A549 (cell line): Measurements from ENCODE around the gene STK17A.

ENCODE experiments used
- BHLHE40 ChIP-seq: IDR thresholded peaks from 2 replicates; pipeline ENCODE4 v1.6.1; 2012; ENCODE audit warnings: low read depth, low read length, inconsistent platforms
- CEBPB ChIP-seq, 2 experiments: fragments of >200 bp in 1 of 2; sonication (Bioruptor Twin) in 1 of 2; formaldehyde crosslinking in 1 of 2; IDR thresholded peaks; 2 replicates each; pipeline ENCODE4 v1.6.1; 2012 to 2016
- NFE2L2 ChIP-seq: fragments of 150-350 bp; conservative IDR thresholded peaks from 2 replicates; pipeline ENCODE4 v1.6.1; 2014; ENCODE audit warnings: low read length
- POLR2A ChIP-seq: IDR thresholded peaks from 2 replicates; pipeline ENCODE4 v1.6.1; 2012; ENCODE audit warnings: mild to moderate bottlenecking, low read length
- RAD21 ChIP-seq, 2 experiments: fragments of >200 bp in 1 of 2; sonication (Bioruptor Twin) in 1 of 2; formaldehyde crosslinking in 1 of 2; IDR thresholded peaks in 1 of 2; conservative IDR thresholded peaks in 1 of 2; 2 replicates in 1 of 2; 3 replicates in 1 of 2; pipeline ENCODE4 v1.6.1; 2012 to 2018; ENCODE audit warnings: inconsistent platforms in 1 of 2
- ZC3H11A ChIP-seq: fragments of 450-650 bp; IDR thresholded peaks from 2 replicates; pipeline ENCODE4 v1.6.1; 2014; ENCODE audit warnings: antibody characterized with exemption, mild to moderate bottlenecking
- TF ChIP-seq, protein P1 (sequence below): fragments of >200 bp; sonication (Bioruptor Twin); formaldehyde crosslinking; IDR thresholded peaks from 3 replicates; pipeline ENCODE4 v1.5.1; 2016

DNA sequence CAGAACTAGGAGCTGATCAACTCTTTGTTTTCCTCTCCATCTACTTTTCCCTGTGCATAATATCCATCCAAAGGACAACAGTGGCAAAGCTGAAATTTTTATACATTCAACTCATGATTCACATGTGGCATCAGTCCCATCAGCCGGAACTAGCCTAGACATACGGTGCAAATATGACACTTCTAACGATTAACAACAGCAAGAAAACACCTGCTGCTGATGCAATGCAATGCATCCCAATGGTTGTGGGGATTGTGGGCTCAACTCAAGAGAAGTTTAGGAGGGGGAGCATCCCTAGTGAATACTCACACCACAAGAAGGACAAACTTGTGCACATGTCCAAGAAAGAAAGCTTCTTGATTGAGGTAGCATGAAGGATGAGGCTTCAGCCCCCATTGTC is 20.5 kb upstream of the STK17A start:
- TF ChIP-seq, protein P1, sequence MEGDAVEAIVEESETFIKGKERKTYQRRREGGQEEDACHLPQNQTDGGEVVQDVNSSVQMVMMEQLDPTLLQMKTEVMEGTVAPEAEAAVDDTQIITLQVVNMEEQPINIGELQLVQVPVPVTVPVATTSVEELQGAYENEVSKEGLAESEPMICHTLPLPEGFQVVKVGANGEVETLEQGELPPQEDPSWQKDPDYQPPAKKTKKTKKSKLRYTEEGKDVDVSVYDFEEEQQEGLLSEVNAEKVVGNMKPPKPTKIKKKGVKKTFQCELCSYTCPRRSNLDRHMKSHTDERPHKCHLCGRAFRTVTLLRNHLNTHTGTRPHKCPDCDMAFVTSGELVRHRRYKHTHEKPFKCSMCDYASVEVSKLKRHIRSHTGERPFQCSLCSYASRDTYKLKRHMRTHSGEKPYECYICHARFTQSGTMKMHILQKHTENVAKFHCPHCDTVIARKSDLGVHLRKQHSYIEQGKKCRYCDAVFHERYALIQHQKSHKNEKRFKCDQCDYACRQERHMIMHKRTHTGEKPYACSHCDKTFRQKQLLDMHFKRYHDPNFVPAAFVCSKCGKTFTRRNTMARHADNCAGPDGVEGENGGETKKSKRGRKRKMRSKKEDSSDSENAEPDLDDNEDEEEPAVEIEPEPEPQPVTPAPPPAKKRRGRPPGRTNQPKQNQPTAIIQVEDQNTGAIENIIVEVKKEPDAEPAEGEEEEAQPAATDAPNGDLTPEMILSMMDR = no peak
- no peak for TF ChIP-seq POLR2A
- no peak for TF ChIP-seq ZC3H11A
- no peak for TF ChIP-seq CEBPB (IDR thresholded peaks at IDR 0.05)
- TF ChIP-seq RAD21 (conservative IDR thresholded peaks at IDR 0.05 in 1 of 2, IDR thresholded peaks at IDR 0.05 in 1 of 2) = no peak
- no peak for TF ChIP-seq NFE2L2
- no peak for TF ChIP-seq BHLHE40
